Spinal cord (tissue), 10 donors: ENCODE data around the gene ZNF84. TPM values are rescaled to one million over a fixed set of nuclear protein-coding genes. Genes with fewer than 3 reads are reported as not detected.

ENCODE experiments used
- DNase-seq, 6 donors: peaks; one replicate each; pipeline versions ENCODE4 v3.0.0 to v3.0.0-alpha.2; 2013 to 2015; ENCODE audit warnings: low spot score in 6 of 6, low read depth in 4 of 6
- H3K27ac ChIP-seq: one replicate; pipeline ENCODE4 v1.5.1; 2013; ENCODE audit warnings: low read depth, low read length, control low read depth
- H3K27me3 ChIP-seq: one replicate; pipeline ENCODE4 v1.6.1; 2013; ENCODE audit warnings: low read length; ENCODE audit not compliant: control insufficient read depth, insufficient read depth
- H3K36me3 ChIP-seq: one replicate; pipeline ENCODE4 v1.6.1; 2013; ENCODE audit warnings: low read length; ENCODE audit not compliant: control insufficient read depth, insufficient read depth
- H3K4me1 ChIP-seq: one replicate; pipeline ENCODE4 v1.6.1; 2013; ENCODE audit warnings: low read length; ENCODE audit not compliant: control insufficient read depth, insufficient read depth
- H3K4me3 ChIP-seq: one replicate; pipeline ENCODE4 v1.5.1; 2013; ENCODE audit warnings: low read depth, low read length, control low read depth
- H3K9me3 ChIP-seq: one replicate; pipeline ENCODE4 v1.6.1; 2013; ENCODE audit warnings: low read length; ENCODE audit not compliant: control insufficient read depth, insufficient read depth
- WGBS: methylation state at CpG from one replicate; pipeline ENCODE4 v1.1.5; 2013; ENCODE audit warnings: missing lambda C conversion rate; ENCODE audit not compliant: insufficient coverage; 5-methylcytosine and 5-hydroxymethylcytosine counted together
- long read RNA-seq, 4 donors: transcript quantifications; one replicate each; lab custom pipeline, GENCODE V29; 2026
- polyA plus RNA-seq, 2 donors: library from polyadenylated mRNA; unstranded; fragments of 120-200 nt; gene quantifications; one replicate each; pipeline ENCODE4 v1.2.1, GENCODE V29; 2013; ENCODE audit not compliant: insufficient read length in 2 of 2
- total RNA-seq, 2 donors: library from RNA; depleted of rRNA in 1 of 2; stranded (reverse); fragments of 120-200 nt in 1 of 2; fragments of >200 nt in 1 of 2; gene quantifications; one replicate each; pipeline versions ENCODE4 v1.2.3 to v1.2.4, GENCODE V29; 2013 to 2014
- donor health status: healthy.

The ZNF84 gene
- 10 to 100 TPM; 71.3 to 89.4 TPM for total RNA-seq
- polyA plus RNA-seq, result 10 to 100 TPM; 51.3 to 63.6 TPM
- long read RNA-seq, donor 1, full-length matches to known transcripts, result 9 of 9 reads
- long read RNA-seq, donor 1, partial matches to known transcripts, result 0 of 9 reads
- long read RNA-seq, donor 1, other reads (novel, unspliced or antisense), result 0 of 9 reads
- long read RNA-seq, donor 2, partial matches to known transcripts, result 0 of 1 reads
- long read RNA-seq, donor 2, other reads (novel, unspliced or antisense), result 0 of 1 reads
- long read RNA-seq, donor 3, partial matches to known transcripts, result 0 of 6 reads
- long read RNA-seq, donor 3, other reads (novel, unspliced or antisense), result 0 of 6 reads
- long read RNA-seq, donor 4, partial matches to known transcripts, result 0 of 4 reads
- long read RNA-seq, donor 4, other reads (novel, unspliced or antisense), result 0 of 4 reads

- peak within 1 kb of the TSS; percentile 92 for H3K27ac ChIP-seq
- peaks cover 20% of the 10 kb centered on the region for H3K9me3 ChIP-seq
- H3K36me3 ChIP-seq, result peaks cover 5% of the 10 kb centered on the region
- H3K4me1 ChIP-seq, result no peaks in the 10 kb centered on the region
- no peaks in the 10 kb centered on the region for H3K27me3 ChIP-seq
- peak; percentile 95 to 100 (median 97) for DNase-seq
- WGBS, result under 1% methylated on average over 99 of the region's 103 CpGs
- peak within 1 kb of the TSS; percentile 68 for H3K4me3 ChIP-seq
Observed at GRCh38 chr12:133037207-133038005, at the start of gene ZNF84. Gene ZNF84 (plus strand): TSS chr12:133037509. CDS start chr12:133041468, 3,959 bp downstream.

- H3K9me3 ChIP-seq, result peaks cover 42% of the 10 kb centered on the region
- no peak overlapping the region for H3K27ac ChIP-seq
- DNase-seq, result no peak
- H3K36me3 ChIP-seq, result peaks cover 5% of the 10 kb centered on the region
- WGBS, result 44% methylated on average over 1 of the region's 1 CpG
- no peaks in the 10 kb centered on the region for H3K27me3 ChIP-seq
- no peaks in the 10 kb centered on the region for H3K4me1 ChIP-seq
- no peak overlapping the region for H3K4me3 ChIP-seq
Observed at GRCh38 chr12:132998741-132999140, 38.6 kb upstream of the ZNF84 start.

- Histone ChIP-seq H3K36me3 (peaks cover 45% of the 10 kb centered on the region), H3K4me1 (no peaks in the 10 kb centered on the region), H3K27me3 (no peaks in the 10 kb centered on the region), H3K27ac (no peak overlapping the region), H3K4me3 (no peak overlapping the region), H3K9me3 (peaks cover 37% of the 10 kb centered on the region)
- no CpG with 5 or more reads among the region's 6 CpGs for WGBS
- no peak for DNase-seq
Observed at GRCh38 chr12:133010657-133011297, 26.5 kb upstream of the ZNF84 start.

- Histone ChIP-seq H3K4me1 (no peaks in the 10 kb centered on the region), H3K9me3 (no peaks in the 10 kb centered on the region), H3K4me3 (no peak overlapping the region), H3K27me3 (no peaks in the 10 kb centered on the region), H3K27ac (no peak overlapping the region), H3K36me3 (peaks cover 3% of the 10 kb centered on the region)
- no peak for DNase-seq
- WGBS, result 100% methylated on average over 1 of the region's 2 CpGs
Observed at GRCh38 chr12:133023566-133023965, 13.7 kb upstream of the ZNF84 start.

- no peak overlapping the region for H3K4me3 ChIP-seq
- H3K27me3 ChIP-seq, result no peaks in the 10 kb centered on the region
- H3K9me3 ChIP-seq, result peaks cover 4% of the 10 kb centered on the region
- H3K36me3 ChIP-seq, result peaks cover 3% of the 10 kb centered on the region
- WGBS, result 89% methylated on average over 4 of the region's 7 CpGs
- no peaks in the 10 kb centered on the region for H3K4me1 ChIP-seq
- no peak for DNase-seq
- no peak overlapping the region for H3K27ac ChIP-seq
Observed at GRCh38 chr12:133026996-133027395, 10.3 kb upstream of the ZNF84 start.

- H3K36me3 ChIP-seq, result peaks cover 8% of the 10 kb centered on the region
- peak in 1 of 6 donors; percentile 4 for DNase-seq
- H3K27me3 ChIP-seq, result no peaks in the 10 kb centered on the region
- WGBS, result no CpG with 5 or more reads among the region's 4 CpGs
- peak overlapping the region; percentile 92 for H3K27ac ChIP-seq
- H3K4me3 ChIP-seq, result peak overlapping the region; percentile 68
- H3K4me1 ChIP-seq, result no peaks in the 10 kb centered on the region
- H3K9me3 ChIP-seq, result peaks cover 24% of the 10 kb centered on the region
Observed at GRCh38 chr12:133038118-133038709, 905 bp downstream of the ZNF84 start.

GRCh38 chr12:133046698-133047097, 9.4 kb downstream of the ZNF84 start:
- H3K36me3 ChIP-seq, result peaks cover 49% of the 10 kb centered on the region
- H3K27ac ChIP-seq, result no peak overlapping the region
- no peak overlapping the region for H3K4me3 ChIP-seq
- DNase-seq, result no peak
- H3K27me3 ChIP-seq, result no peaks in the 10 kb centered on the region
- no CpG with 5 or more reads among the region's 3 CpGs for WGBS
- no peaks in the 10 kb centered on the region for H3K4me1 ChIP-seq
- H3K9me3 ChIP-seq, result peaks cover 47% of the 10 kb centered on the region

GRCh38 chr12:133057446-133057845, 20.1 kb downstream of the ZNF84 start:
- H3K4me3 ChIP-seq, result no peak overlapping the region
- no CpG with 5 or more reads among the region's 5 CpGs for WGBS
- DNase-seq, result peak in 1 of 6 donors; percentile 2

More at GRCh38 chr12:133057446-133057845, 20.1 kb downstream of the ZNF84 start:
- no peak overlapping the region for H3K27ac ChIP-seq
- H3K36me3 ChIP-seq, result peaks cover 21% of the 10 kb centered on the region
- H3K9me3 ChIP-seq, result peaks cover 68% of the 10 kb centered on the region
- H3K4me1 ChIP-seq, result no peaks in the 10 kb centered on the region
- H3K27me3 ChIP-seq, result no peaks in the 10 kb centered on the region
